ENCODE results near the gene CREBBP. TPM values are rescaled to one million over a fixed set of nuclear protein-coding genes. Genes with fewer than 3 reads are reported as not detected.

Gene CREBBP
- total RNA-seq, 4 donors from 2014 or later: 76.3 to 152 (median 105) TPM

DNA sequence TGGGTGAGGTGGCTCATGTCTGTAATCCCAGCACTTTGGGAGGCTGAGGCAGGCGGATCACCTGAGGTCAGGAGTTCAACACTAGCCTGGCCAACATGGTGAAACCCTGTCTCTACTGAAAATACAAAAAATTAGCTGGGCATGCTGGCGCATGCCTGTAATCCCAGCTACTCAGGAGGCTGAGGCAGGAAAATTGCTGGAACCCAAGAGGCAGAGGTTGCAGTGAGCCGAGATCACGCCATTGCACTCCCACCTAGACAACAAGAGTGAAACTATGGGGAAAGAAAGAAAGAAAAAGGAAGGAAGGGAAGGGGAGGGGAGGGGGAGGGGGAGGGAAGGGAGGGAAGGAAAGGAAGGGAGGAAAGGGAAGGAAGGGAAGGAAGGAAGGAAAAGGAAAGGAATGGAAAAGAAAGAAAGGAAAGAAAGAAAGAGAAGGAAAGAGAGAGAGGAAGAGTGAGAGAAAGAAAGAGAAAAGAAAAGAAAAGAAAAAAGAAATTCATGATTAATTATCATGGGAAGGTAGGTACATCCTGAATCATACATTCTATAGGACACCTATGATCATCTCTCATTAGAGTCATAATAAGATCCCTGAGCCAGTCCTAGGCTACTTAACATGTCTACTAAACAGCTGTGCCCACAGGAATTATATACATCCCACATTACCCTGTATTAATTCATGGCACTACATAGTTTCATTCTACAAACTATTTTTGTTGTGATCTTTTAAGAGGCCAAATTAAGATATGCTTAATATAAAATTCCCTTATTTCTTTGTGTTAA is 40.9 kb downstream of the CREBBP start:
- Histone ChIP-seq H3K27me3 (no peaks in the 10 kb centered on the region), H3K36me3 (no peaks in the 10 kb centered on the region), H3K9me3 (no peaks in the 10 kb centered on the region), H3K4me1 (peaks cover 46% of the 10 kb centered on the region), H3K4me3 (no peak overlapping the region), H3K27ac (no peak overlapping the region)
- WGBS: 46% methylated on average over 4 of the region's 4 CpGs
- TF ChIP-seq, protein P1, sequence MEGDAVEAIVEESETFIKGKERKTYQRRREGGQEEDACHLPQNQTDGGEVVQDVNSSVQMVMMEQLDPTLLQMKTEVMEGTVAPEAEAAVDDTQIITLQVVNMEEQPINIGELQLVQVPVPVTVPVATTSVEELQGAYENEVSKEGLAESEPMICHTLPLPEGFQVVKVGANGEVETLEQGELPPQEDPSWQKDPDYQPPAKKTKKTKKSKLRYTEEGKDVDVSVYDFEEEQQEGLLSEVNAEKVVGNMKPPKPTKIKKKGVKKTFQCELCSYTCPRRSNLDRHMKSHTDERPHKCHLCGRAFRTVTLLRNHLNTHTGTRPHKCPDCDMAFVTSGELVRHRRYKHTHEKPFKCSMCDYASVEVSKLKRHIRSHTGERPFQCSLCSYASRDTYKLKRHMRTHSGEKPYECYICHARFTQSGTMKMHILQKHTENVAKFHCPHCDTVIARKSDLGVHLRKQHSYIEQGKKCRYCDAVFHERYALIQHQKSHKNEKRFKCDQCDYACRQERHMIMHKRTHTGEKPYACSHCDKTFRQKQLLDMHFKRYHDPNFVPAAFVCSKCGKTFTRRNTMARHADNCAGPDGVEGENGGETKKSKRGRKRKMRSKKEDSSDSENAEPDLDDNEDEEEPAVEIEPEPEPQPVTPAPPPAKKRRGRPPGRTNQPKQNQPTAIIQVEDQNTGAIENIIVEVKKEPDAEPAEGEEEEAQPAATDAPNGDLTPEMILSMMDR (IDR thresholded peaks at IDR 0.05): no peak
- TF ChIP-seq POLR2A (IDR thresholded peaks at IDR 0.05): no peak
- TF ChIP-seq POLR2AphosphoS5 (IDR thresholded peaks at IDR 0.05): no peak
- TF ChIP-seq EP300 (IDR thresholded peaks at IDR 0.05): no peak
- no peak for DNase-seq (ENCODE audit: low spot score in 2 of 2)

DNA sequence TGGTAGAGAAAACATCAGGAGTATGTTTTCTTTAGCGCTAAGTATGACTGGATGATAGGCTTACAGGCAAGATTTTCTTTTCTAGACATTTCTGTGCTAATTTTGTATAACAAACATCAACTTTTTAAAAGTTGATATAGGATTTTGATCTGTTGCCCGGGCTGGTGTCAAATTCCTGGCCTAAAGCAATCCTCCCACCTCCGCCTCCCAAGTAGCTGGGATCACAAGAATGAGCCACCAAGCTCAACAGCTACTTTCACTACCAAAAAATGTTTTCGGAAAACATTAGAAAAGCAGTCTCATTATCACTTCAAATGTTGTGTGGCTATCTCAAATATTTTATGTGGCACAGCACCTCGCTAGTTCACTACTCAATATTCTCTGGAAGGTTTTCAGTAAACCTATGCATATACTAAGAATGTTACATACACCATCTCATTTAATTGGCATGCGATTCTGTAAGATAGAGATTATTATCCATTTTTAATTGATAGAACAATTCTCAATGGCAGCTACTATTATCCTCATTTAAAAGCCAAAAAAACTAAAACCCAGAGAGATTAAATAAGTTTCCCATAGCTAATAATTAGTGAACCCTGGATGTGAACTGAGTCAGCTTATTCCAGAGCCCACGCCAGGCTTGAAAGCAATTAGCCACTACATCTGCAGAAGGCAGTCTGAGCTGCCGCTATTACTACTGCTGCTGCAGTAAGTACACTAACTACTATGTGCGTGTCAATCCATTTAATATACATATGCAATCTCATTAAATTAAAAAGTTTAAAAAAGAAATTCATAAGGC is 41.7 kb downstream of the CREBBP start:
- H3K27me3 ChIP-seq: no peaks in the 10 kb centered on the region
- no peaks in the 10 kb centered on the region for H3K9me3 ChIP-seq

DNA sequence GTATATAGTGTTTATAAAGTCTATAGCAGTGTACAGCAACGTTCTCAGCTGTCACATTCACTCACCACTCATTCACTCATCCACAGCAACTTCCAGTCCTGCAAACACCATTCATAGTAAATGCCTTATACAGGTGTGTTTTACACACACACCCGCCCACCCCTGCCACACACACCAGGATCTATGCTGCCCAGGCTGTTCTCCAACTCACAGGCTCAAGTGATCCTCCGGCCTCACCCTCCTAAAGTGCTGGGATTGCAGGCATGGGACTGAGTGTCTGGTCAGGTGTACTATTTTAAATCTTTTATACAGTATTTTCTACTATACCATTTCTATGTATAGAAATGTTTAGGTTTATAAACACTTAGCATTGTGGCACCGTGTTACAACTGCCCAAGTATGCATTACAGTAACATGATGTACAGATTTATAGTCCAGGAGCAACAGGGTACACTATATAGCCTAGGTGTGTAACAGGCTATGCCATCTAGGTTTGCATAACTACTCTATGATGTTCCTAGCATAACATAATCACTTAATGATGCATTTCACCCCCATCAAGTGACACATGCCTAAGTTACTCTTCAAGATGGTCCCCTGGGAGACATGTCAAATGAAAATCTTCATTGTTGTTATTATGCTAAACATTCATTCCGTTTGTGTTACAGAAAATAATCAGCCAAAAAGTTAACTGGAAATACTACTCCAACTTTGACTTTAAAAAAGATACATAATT is 42.5 kb downstream of the CREBBP start:
- H3K9me3 ChIP-seq: no peaks in the 10 kb centered on the region
- no peak overlapping the region for H3K27ac ChIP-seq
- peaks cover 46% of the 10 kb centered on the region for H3K4me1 ChIP-seq
- TF ChIP-seq EP300 (IDR thresholded peaks at IDR 0.05): no peak
- no peak for TF ChIP-seq POLR2A (IDR thresholded peaks at IDR 0.05)
- no peak for TF ChIP-seq POLR2AphosphoS5 (IDR thresholded peaks at IDR 0.05)
- TF ChIP-seq, protein P1 (IDR thresholded peaks at IDR 0.05): no peak
- WGBS: 61% methylated on average over 5 of the region's 5 CpGs
- no peaks in the 10 kb centered on the region for H3K36me3 ChIP-seq
- no peak overlapping the region for H3K4me3 ChIP-seq
- no peak for DNase-seq (ENCODE audit: low spot score in 2 of 2)
- no peaks in the 10 kb centered on the region for H3K27me3 ChIP-seq

More for the DNA sequence above, 41.7 kb downstream of the CREBBP start:
- no peaks in the 10 kb centered on the region for H3K36me3 ChIP-seq
- H3K27ac ChIP-seq: no peak overlapping the region
- no peak for TF ChIP-seq POLR2A (IDR thresholded peaks at IDR 0.05)
- TF ChIP-seq POLR2AphosphoS5 (IDR thresholded peaks at IDR 0.05): no peak
- peaks cover 46% of the 10 kb centered on the region for H3K4me1 ChIP-seq
- H3K4me3 ChIP-seq: no peak overlapping the region
- DNase-seq (ENCODE audit: low spot score in 2 of 2): no peak
- WGBS: 60% methylated on average over 9 of the region's 9 CpGs

DNA sequence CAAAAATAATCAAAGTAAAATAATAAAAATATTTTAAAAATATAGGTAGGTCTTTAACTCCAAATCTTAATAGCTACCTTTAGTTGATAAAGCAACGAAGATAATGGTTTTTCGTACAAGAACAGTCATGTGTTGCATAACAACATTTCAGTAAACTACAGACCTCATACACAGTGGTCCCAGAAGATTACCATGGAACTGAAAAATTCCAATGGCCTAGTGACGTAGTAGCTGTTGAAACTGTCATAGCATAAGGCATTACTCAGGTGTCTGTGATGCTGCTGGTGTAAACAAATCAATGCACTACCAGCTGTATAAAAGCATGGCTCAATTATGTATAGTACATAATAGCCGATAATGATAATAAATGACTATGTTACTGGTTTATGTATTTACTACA is 43.9 kb downstream of the CREBBP start:
- Histone ChIP-seq H3K9me3 (no peaks in the 10 kb centered on the region), H3K27ac (no peak overlapping the region), H3K4me3 (no peak overlapping the region), H3K36me3 (no peaks in the 10 kb centered on the region), H3K4me1 (peaks cover 35% of the 10 kb centered on the region), H3K27me3 (no peaks in the 10 kb centered on the region)
- TF ChIP-seq POLR2A (IDR thresholded peaks at IDR 0.05): no peak
- TF ChIP-seq EP300 (IDR thresholded peaks at IDR 0.05): no peak
- TF ChIP-seq, protein P1 (IDR thresholded peaks at IDR 0.05): no peak
- TF ChIP-seq POLR2AphosphoS5 (IDR thresholded peaks at IDR 0.05): no peak
- no peak for DNase-seq (ENCODE audit: low spot score in 2 of 2)
- WGBS: 88% methylated on average over 4 of the region's 4 CpGs

DNA sequence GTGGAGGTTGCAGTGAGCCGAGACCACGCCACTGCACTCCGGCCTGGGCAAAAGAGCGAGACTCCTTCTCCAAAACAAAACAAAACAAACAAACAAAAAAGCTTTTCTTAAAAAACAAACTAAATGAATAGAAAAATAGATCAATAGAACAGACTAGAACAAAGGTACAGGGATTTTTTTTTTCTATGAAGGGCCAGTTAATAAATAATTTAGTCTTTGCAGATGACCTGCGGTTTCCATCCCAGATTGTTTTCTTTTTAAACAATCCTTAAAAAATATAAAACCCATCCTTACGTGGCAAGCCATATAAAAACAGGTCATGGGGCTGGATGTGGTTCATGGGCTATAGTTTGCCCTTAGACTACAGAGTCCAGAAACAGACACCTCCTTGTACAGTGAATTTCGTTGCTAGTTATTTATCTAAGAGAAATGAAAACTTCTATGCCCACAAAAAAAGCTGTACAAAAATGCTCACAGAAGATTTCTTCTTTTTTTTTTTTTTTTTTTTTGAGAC is 45.4 kb downstream of the CREBBP start:
- Histone ChIP-seq H3K27ac (no peak overlapping the region), H3K4me1 (peaks cover 22% of the 10 kb centered on the region), H3K4me3 (no peak overlapping the region), H3K9me3 (no peaks in the 10 kb centered on the region), H3K27me3 (no peaks in the 10 kb centered on the region), H3K36me3 (no peaks in the 10 kb centered on the region)
- DNase-seq (ENCODE audit: low spot score in 2 of 2): no peak
- WGBS: 96% methylated on average over 7 of the region's 7 CpGs
- TF ChIP-seq POLR2AphosphoS5 (IDR thresholded peaks at IDR 0.05): no peak
- no peak for TF ChIP-seq POLR2A (IDR thresholded peaks at IDR 0.05)
- TF ChIP-seq, protein P1 (IDR thresholded peaks at IDR 0.05): no peak
- TF ChIP-seq EP300 (IDR thresholded peaks at IDR 0.05): no peak

Measured in suprapubic skin (tissue), 4 donors.